ENCODE data around the gene PPP1CA. TPM values are rescaled to one million over a fixed set of nuclear protein-coding genes. Genes with fewer than 3 reads are reported as not detected.

Gene PPP1CA
- total and polyA plus RNA-seq, 4 donors: 61.7 to 92.0 (median 72.2) TPM

DNA sequence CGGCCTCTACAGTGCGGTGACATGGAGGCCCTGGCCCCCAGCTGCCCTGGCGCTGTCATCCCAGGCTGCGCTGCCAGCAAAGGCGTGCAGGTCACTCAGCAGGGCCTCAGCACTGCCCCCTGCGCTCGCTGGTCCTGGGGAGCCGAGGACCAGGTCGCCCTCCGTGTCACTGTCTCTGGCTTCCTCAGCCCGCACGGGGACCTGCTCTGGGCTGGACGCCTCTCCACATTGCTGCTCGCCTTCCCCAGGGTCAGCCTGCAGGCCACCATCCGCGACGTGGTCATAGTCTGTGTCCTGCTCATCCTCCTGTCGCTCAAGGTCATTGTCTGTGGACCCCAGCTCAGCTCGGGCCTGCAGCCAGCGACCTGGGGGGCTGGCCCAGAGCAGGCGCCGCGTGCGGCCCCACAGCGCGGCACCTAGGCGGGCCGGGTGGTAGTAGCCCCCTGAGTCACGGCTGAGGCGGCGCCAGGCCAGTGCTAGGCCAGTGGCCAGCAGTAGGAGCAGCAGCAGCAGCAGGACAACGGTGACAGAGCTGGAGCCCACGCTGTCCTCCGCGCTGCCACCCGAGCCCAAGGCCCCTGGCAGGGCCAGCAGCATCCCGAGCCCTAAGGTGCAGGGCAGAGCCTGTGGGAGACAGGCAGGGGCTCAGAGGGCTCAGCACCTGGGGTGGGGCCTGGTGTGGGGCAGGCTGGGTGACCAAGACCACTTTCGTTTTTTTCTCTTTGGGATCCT lies 34.2 kb upstream of the PPP1CA start:
- WGBS, 2 donors: 84 to 87% methylated on average over 38 of the region's 38 CpGs
- Histone ChIP-seq H3K9me3 (ENCODE audit: control insufficient read depth, low read length) (no peaks in the 10 kb centered on the region), H3K27ac (ENCODE audit: low read depth in 1 of 2, low read length in 2 of 2) (no peak overlapping the region), H3K27me3 (ENCODE audit: control insufficient read depth in 1 of 2, insufficient read depth in 2 of 2, low read length in 1 of 2) (no peaks in the 10 kb centered on the region), H3K4me1 (ENCODE audit: control insufficient read depth in 1 of 2, insufficient read depth in 2 of 2, low read length in 2 of 2) (no peaks in the 10 kb centered on the region), H3K4me3 (ENCODE audit: low read length in 2 of 2) (no peak overlapping the region), H3K36me3 (ENCODE audit: control insufficient read depth in 1 of 2, insufficient read depth in 2 of 2, low read length in 1 of 2) (peaks cover 0 to 2% of the 10 kb centered on the region in 2 donors)
- ATAC-seq (ENCODE audit: low FRiP score) (no peak), DNase-seq (no peak)
- intact Hi-C loops (cut with DNase I): no loop called here

- Histone ChIP-seq H3K36me3 (ENCODE audit: control insufficient read depth in 1 of 2, insufficient read depth in 2 of 2, low read length in 1 of 2) (peaks cover 0 to 2% of the 10 kb centered on the region in 2 donors), H3K27ac (ENCODE audit: low read depth in 1 of 2, low read length in 2 of 2) (no peak overlapping the region), H3K9me3 (ENCODE audit: control insufficient read depth, low read length) (no peaks in the 10 kb centered on the region), H3K4me3 (ENCODE audit: low read length in 2 of 2) (no peak overlapping the region), H3K4me1 (ENCODE audit: control insufficient read depth in 1 of 2, insufficient read depth in 2 of 2, low read length in 2 of 2) (no peaks in the 10 kb centered on the region), H3K27me3 (ENCODE audit: control insufficient read depth in 1 of 2, insufficient read depth in 2 of 2, low read length in 1 of 2) (no peaks in the 10 kb centered on the region)
- intact Hi-C loops (cut with DNase I): no loop called here
- ATAC-seq (ENCODE audit: low FRiP score) (no peak), DNase-seq (no peak)
- WGBS, 2 donors: 85% methylated on average over 25 to 26 of the region's 26 CpGs
Measured at GRCh38 chr11:67435031-67435726, 33.5 kb upstream of the PPP1CA start.

DNA sequence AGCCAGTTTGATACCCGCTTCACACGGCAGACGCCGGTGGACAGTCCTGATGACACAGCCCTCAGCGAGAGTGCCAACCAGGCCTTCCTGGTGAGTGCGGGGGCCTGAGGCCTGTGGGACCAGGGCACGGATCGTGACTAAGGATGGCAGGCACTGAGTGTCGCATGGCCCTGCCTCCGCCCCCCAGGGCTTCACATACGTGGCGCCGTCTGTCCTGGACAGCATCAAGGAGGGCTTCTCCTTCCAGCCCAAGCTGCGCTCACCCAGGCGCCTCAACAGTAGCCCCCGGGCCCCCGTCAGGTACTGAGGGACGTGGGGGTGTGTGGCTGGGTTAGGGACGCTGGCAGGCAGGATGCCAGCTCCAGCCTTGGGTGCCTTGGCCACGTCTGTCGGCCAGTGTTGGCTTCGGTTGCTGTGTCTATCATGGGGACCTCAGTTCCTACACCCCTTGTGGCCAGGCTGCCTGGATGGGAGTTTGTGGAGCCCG lies 32.8 kb upstream of the PPP1CA start:
- no peak for ATAC-seq (ENCODE audit: low FRiP score)
- no peak overlapping the region for H3K27ac ChIP-seq (ENCODE audit: low read depth in 1 of 2, low read length in 2 of 2)
- no peak for DNase-seq
- intact Hi-C loops (cut with DNase I): no loop called here
- no peaks in the 10 kb centered on the region for H3K9me3 ChIP-seq (ENCODE audit: control insufficient read depth, low read length)
- 76 to 77% methylated on average over 23 of the region's 23 CpGs for WGBS, 2 donors
- H3K27me3 ChIP-seq (ENCODE audit: control insufficient read depth in 1 of 2, insufficient read depth in 2 of 2, low read length in 1 of 2): no peaks in the 10 kb centered on the region
- H3K4me1 ChIP-seq (ENCODE audit: control insufficient read depth in 1 of 2, insufficient read depth in 2 of 2, low read length in 2 of 2): no peaks in the 10 kb centered on the region
- no peak overlapping the region for H3K4me3 ChIP-seq (ENCODE audit: low read length in 2 of 2)
- peaks cover 0 to 2% of the 10 kb centered on the region in 2 donors for H3K36me3 ChIP-seq (ENCODE audit: control insufficient read depth in 1 of 2, insufficient read depth in 2 of 2, low read length in 1 of 2)

GRCh38 chr11:67433536-67434394 lies 32.1 kb upstream of the PPP1CA start:
- 82% methylated on average over 22 of the region's 22 CpGs for WGBS, 2 donors
- intact Hi-C loops (cut with DNase I): no loop called here

GRCh38 chr11:67432655-67433349 lies 31.1 kb upstream of the PPP1CA start:
- no peak overlapping the region for H3K27ac ChIP-seq (ENCODE audit: low read depth in 1 of 2, low read length in 2 of 2)
- H3K27me3 ChIP-seq (ENCODE audit: control insufficient read depth in 1 of 2, insufficient read depth in 2 of 2, low read length in 1 of 2): no peaks in the 10 kb centered on the region
- WGBS, 2 donors: 88 to 92% methylated on average over 20 to 22 of the region's 22 CpGs
- ATAC-seq (ENCODE audit: low FRiP score) (no peak), DNase-seq (no peak)
- no peaks in the 10 kb centered on the region for H3K4me1 ChIP-seq (ENCODE audit: control insufficient read depth in 1 of 2, insufficient read depth in 2 of 2, low read length in 2 of 2)
- H3K9me3 ChIP-seq (ENCODE audit: control insufficient read depth, low read length): no peaks in the 10 kb centered on the region
- intact Hi-C loops (cut with DNase I): no loop called here
- peaks cover 0 to 2% of the 10 kb centered on the region in 2 donors for H3K36me3 ChIP-seq (ENCODE audit: control insufficient read depth in 1 of 2, insufficient read depth in 2 of 2, low read length in 1 of 2)
- no peak overlapping the region for H3K4me3 ChIP-seq (ENCODE audit: low read length in 2 of 2)

More at GRCh38 chr11:67433536-67434394, 32.1 kb upstream of the PPP1CA start:
- DNase-seq (no peak), ATAC-seq (ENCODE audit: low FRiP score) (no peak)
- Histone ChIP-seq H3K36me3 (ENCODE audit: control insufficient read depth in 1 of 2, insufficient read depth in 2 of 2, low read length in 1 of 2) (peaks cover 0 to 2% of the 10 kb centered on the region in 2 donors), H3K4me1 (ENCODE audit: control insufficient read depth in 1 of 2, insufficient read depth in 2 of 2, low read length in 2 of 2) (no peaks in the 10 kb centered on the region), H3K9me3 (ENCODE audit: control insufficient read depth, low read length) (no peaks in the 10 kb centered on the region), H3K27me3 (ENCODE audit: control insufficient read depth in 1 of 2, insufficient read depth in 2 of 2, low read length in 1 of 2) (no peaks in the 10 kb centered on the region), H3K4me3 (ENCODE audit: low read length in 2 of 2) (no peak overlapping the region), H3K27ac (ENCODE audit: low read depth in 1 of 2, low read length in 2 of 2) (no peak overlapping the region)

- Histone ChIP-seq H3K27me3 (ENCODE audit: control insufficient read depth in 1 of 2, insufficient read depth in 2 of 2, low read length in 1 of 2) (no peaks in the 10 kb centered on the region), H3K9me3 (ENCODE audit: control insufficient read depth, low read length) (no peaks in the 10 kb centered on the region), H3K4me3 (ENCODE audit: low read length in 2 of 2) (no peak overlapping the region), H3K4me1 (ENCODE audit: control insufficient read depth in 1 of 2, insufficient read depth in 2 of 2, low read length in 2 of 2) (no peaks in the 10 kb centered on the region), H3K27ac (ENCODE audit: low read depth in 1 of 2, low read length in 2 of 2) (no peak overlapping the region), H3K36me3 (ENCODE audit: control insufficient read depth in 1 of 2, insufficient read depth in 2 of 2, low read length in 1 of 2) (peaks cover 0 to 2% of the 10 kb centered on the region in 2 donors)
- ATAC-seq (ENCODE audit: low FRiP score): no peak
- no peak for DNase-seq
- WGBS, 2 donors: 89 to 90% methylated on average over 24 of the region's 24 CpGs
- intact Hi-C loops (cut with DNase I): no loop called here
Measured at GRCh38 chr11:67431346-67432249, 29.9 kb upstream of the PPP1CA start.

- Histone ChIP-seq H3K4me1 (ENCODE audit: control insufficient read depth in 1 of 2, insufficient read depth in 2 of 2, low read length in 2 of 2) (no peaks in the 10 kb centered on the region), H3K27ac (ENCODE audit: low read depth in 1 of 2, low read length in 2 of 2) (no peak overlapping the region), H3K4me3 (ENCODE audit: low read length in 2 of 2) (no peak overlapping the region), H3K36me3 (ENCODE audit: control insufficient read depth in 1 of 2, insufficient read depth in 2 of 2, low read length in 1 of 2) (peaks cover 0 to 2% of the 10 kb centered on the region in 2 donors), H3K9me3 (ENCODE audit: control insufficient read depth, low read length) (no peaks in the 10 kb centered on the region), H3K27me3 (ENCODE audit: control insufficient read depth in 1 of 2, insufficient read depth in 2 of 2, low read length in 1 of 2) (no peaks in the 10 kb centered on the region)
- ATAC-seq (ENCODE audit: low FRiP score) (no peak), DNase-seq (no peak)
- intact Hi-C loops (cut with DNase I): no loop called here
- WGBS, 2 donors: 71% methylated on average over 11 of the region's 11 CpGs
Measured at GRCh38 chr11:67429722-67430121, 28.1 kb upstream of the PPP1CA start.
